Kasumi-1 (cell line): ENCODE data around the gene PRKN.

Experiments
- DNase-seq, 2 experiments: peaks; one replicate each; lab custom pipeline; 2025; lab: John Stamatoyannopoulos, UW

Gene PRKN

GRCh38 chr6:162379757-162380409 lies 347.7 kb downstream of the PRKN start:
- DNase-seq, result no peak

DNA sequence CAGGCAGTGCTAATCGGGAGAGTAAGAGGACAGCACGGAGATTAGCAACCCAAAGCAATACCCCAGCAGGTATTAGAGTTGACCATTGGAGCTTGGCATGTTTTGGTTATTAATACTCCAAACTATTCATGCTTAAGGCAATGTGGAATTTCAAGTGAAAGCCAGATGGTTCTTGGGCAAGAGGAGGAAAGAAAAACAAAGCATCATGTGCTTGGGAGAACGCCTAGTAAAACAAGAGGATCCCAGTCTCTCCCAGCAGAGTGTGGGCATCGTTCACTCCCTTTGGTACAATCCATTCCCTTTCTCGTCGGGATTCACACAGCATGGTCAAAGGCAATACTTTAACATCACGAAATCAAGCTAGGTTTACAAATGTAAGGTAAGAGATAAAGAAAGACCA lies 349.8 kb downstream of the PRKN start:
- no peak for DNase-seq

DNA sequence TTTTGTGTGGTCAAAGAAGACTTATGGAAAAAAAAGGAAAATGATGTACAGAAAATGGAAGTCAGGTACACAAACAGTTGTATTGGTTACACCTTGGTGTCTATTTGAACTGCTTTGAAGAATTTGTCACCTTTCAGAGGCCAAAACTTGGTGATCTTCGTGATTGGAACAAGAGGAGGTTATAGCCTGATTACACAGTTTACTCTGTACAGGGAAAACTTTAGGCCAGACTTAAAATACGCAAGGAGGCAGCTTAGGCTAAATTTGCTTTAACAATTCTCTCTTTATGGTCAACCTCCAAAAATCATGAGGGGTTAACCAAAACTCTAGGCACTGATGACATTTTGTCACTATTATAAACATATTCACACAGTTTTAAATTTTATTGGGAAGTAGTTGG lies 353.7 kb downstream of the PRKN start:
- no peak for DNase-seq

GRCh38 chr6:162373192-162373591 lies 354.4 kb downstream of the PRKN start:
- DNase-seq, result no peak

DNA sequence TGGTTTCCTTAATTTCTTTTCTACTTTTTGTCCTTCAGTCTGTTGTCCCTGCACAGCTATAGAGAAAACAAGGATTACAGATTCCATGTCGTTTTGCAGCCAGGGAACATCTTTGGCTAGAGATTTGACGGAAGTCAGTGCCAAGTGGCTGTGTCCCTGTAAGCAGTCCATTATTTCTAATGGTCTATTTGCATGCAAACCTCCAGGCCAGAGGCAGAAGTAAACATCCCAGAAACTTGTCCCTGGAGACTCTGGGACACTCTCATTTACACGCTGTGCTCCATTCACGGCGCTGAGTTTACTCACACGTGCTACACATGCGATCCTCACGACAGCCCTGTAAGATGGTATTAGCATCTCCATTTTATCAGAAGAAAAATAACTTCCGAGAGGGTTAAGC lies 355.5 kb downstream of the PRKN start:
- DNase-seq, result no peak

- no peak for DNase-seq
Observed at GRCh38 chr6:162371121-162371520, 356.4 kb downstream of the PRKN start.

GRCh38 chr6:162369091-162369490 lies 358.5 kb downstream of the PRKN start:
- no peak for DNase-seq

- no peak for DNase-seq
Observed at GRCh38 chr6:162364488-162364887, 363.1 kb downstream of the PRKN start.

GRCh38 chr6:162363757-162364156 lies 363.8 kb downstream of the PRKN start:
- no peak for DNase-seq

DNA sequence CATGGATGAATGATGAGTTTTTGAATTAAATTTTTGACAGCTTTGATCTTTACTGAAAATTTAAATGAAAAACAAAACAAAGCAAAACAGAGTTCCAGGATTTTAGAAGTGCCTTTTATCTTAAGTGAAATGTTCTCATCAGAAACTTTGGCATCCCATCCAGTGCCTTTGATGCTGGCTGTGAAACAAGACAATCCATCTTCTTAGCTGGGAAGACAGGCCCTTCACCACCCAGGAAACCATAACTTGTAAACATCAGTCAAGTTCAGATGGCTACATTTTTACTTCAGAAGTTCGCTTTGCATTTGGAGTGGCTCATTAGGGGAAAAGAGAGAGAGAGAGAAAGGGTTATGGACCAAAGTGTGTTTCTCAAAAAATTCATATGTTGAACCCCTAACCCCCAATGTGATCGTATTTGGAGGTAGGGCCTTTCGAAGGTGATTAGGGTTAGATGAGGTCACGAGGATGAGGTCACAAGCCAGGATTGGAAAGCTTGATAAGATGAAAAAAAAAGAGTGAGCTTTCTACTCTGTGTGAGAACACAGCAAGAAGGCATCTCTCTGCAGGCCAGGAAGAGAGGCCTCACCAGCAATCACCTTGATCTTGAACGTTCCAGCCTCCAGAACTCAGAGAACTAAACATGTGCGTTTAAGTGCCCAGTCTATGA lies 366.5 kb downstream of the PRKN start:
- DNase-seq, result no peak

GRCh38 chr6:162358625-162359024 lies 368.9 kb downstream of the PRKN start:
- DNase-seq, result no peak

DNA sequence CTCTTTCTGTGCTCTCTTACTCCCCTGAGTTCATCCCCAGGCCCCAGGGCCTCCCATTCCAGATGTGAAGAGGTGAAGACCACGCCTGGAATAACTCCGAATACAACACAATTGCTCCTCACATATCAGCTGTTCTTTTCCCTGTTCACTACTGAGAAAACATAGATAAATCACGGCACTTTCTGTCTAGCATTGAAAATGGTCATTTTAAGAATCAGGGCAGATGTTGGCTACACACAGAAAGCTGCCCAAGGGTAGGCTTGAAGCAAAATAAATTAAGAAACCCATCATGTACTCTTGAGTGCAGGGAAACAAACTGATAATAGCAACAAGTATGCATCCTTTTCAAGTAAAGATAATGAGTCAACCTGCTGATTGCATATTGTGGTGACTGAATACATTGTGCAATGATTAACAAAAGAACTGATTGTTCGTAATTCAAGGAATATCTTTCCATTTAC lies 382.5 kb downstream of the PRKN start:
- DNase-seq, result no peak

DNA sequence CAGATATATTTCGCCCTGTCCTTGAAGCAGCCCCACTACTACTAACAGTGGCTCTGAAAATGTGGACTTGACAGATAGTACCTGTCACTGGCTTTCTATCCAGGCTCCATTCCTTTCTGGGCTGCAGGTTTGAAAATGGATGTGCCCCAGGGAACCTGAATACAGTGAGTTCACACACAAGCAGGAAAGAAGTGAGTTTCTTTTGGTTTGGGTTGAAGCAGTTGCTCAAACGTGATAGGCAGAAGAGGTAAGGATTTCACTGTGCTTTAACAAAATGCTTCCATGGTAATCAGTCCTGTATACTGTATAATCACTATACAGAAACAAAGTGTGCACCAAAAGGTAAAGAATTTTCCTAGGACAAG lies 382.9 kb downstream of the PRKN start:
- DNase-seq, result no peak

- DNase-seq, result no peak
Observed at GRCh38 chr6:162343936-162344645, 383.5 kb downstream of the PRKN start.

- no peak for DNase-seq
Observed at GRCh38 chr6:162343198-162343935, 384.2 kb downstream of the PRKN start.

DNA sequence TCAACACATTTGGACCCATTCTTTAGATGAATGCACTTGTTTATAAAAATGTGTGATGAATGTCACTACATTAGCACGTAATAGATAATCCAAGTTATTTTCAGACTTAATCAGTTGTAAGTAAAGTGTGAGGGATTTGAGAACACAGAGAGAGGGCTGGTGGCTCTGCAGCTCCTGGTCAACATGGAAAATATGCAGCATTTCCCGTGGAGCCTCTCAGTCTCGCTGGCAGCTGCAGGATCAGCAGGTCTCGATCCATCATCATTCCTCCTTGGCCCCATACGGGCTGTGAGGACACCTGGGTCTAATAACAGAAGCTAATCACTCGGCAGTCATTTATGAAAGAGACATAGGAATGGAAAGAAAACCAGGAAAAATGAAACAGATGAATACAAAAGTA lies 390.2 kb downstream of the PRKN start:
- DNase-seq, result no peak

- DNase-seq, result no peak
Observed at GRCh38 chr6:162336359-162336758, 391.2 kb downstream of the PRKN start.

DNA sequence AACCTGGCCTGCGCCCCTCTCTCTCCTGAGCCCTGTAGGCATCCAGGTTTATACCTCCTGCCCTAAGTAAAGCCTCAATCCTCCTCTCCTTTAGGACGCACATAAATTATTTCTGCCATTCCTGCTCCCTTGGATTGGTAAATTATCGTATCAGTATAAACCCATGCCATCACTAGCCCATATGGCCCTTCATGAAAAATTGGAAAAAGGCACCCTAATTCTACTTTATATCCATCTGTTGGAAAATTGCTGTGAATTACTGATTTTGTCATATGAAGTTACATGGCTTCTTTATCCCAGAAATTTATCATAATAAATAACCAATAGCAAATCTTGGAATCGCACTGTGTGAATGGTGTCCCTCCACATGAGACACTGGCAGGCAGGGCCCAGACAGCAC lies 395.2 kb downstream of the PRKN start:
- DNase-seq, result no peak

- DNase-seq, result no peak
Observed at GRCh38 chr6:162331911-162332310, 395.7 kb downstream of the PRKN start.

- no peak for DNase-seq
Observed at GRCh38 chr6:162325826-162326225, 401.7 kb downstream of the PRKN start.

DNA sequence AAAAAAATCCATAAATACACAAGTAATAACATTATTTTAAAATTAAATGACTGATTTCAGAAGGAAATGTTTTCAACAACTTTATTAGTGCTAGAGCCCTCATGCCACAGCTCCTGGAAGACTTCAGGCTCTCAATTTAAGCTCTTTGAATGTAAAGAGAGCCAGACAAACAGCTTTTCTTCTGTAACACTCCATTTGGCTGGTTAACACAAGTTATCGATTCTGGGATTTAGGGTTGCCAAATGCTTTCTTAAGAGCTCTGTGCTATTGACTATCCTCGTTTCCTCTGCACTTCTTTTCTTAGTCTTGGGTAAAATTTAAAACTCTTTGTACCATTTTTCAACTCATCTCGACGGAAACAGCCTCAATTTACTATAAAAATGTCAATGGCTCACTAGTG lies 402.5 kb downstream of the PRKN start:
- no peak for DNase-seq

DNA sequence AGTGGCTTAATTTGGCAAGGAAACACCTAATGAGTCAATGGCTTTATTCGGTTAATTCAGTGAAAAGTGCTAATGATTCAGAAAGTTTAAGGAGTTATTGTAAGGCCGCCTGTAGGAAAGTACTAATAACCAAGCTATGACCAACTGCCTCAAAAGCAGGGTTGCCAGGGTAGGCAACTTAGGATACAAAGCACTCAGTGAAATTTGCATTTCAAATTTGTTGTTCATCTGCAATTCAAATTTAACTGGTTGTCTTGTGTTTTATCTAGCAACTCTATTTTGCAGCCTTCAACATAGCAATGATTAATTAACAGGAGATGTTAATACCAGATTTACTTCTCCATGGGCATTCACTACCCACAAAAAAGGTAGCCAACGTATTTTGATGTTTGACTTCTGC lies 412.3 kb downstream of the PRKN start:
- DNase-seq, result no peak
